HG02970 (cell line): ENCODE data around the gene AGAP1.

Experiments used
- ATAC-seq: cut with Tn5 transposase; IDR thresholded peaks from one replicate; pipeline ENCODE4 v1.9.1; 2021; ENCODE audit warnings: mild to moderate bottlenecking, moderate library complexity, moderate number of reproducible peaks; ENCODE audit not compliant: unreplicated experiment, low FRiP score

The AGAP1 gene

DNA sequence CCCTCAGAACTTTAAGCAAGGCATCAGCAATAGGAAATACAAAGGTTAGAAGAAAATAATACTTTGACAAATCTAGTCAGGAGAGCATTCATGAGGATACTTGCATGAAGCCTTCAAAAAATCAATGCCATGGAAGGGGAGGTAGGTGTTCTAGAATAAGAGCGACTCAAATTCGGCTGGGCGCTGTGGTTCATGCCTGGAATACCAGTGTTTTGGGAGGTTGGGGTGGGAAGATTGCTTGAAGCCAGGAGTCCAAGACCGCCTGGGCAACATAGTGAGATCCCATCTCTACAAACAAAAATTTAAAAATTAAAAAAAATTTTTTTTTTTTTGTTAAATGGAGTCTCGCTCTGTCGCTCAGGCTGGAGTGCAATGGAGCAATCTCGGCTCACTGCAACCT lies 652.6 kb downstream of the AGAP1 start:
- ATAC-seq = no peak

DNA sequence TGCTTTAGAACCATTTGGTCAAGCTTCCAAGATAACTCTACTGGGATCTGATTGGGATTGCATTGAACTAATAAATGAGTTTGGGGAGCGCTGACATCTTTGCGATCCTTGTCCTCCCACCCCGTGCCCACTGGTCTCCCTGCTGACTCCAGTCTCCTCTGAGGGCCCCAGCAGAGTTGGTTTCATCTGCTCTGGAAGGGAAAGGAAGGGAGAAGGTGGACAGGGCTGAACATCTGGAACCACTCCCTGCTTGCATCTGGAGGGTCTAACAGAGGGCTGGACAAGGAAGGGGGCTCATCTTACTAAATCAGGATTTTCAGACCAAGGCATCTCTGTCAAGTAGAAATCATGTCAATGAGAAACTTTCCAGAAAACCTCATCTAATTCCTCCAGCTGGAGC lies 661.6 kb downstream of the AGAP1 start:
- ATAC-seq = no peak

DNA sequence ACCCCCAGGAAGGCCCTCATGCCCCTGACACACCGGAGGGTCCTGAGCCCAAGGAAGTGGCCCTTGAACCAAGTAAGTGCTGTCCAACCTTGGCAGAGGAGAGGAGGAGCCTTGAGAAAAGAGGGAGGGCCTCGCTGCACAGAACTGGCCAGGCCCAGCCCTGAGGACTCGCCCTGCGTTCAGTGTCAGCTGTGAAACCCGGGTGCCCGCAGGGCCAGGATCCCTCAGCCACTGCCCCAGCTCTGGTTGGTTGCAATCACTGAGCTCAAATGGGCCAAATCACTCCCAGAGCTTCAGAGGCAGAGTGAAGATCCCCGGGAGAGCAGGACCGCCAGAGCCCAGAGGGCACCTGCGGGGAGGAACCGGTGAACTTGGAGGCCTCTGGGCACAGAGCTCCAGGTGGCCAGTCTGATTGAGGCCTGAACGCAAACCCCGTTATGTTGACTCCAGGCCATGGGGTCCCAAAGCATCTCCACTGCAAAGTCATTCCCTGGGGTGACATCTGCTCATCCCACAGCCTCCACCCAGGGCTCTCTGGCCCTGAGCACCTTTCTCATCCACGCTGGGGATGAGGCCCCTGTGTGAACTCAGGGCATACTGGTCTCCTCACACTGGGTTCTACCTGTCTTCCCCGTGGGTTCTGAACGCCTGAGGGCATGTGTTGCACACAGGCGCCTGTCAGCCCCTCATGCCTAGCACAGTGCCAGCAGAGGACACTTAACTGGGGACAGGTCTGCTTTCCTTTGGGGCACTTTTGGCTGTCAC lies 662.4 kb downstream of the AGAP1 start:
- no peak for ATAC-seq

DNA sequence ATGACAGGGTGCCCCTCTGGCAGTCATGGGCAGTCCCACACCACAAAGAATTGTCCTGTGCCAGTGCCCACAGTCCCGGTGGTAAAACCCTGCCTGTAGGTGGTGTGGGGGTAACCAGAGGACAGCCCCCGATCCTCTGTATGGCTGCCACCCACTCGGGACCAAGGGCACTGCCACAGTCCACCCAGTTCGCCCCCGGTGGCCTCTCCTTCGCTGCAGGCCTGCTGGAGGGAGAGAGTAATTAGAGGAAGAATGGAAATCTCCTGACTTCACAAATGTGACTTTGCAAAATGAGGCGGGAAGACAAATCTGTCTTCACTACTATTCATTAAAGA lies 663.0 kb downstream of the AGAP1 start:
- ATAC-seq = no peak

DNA sequence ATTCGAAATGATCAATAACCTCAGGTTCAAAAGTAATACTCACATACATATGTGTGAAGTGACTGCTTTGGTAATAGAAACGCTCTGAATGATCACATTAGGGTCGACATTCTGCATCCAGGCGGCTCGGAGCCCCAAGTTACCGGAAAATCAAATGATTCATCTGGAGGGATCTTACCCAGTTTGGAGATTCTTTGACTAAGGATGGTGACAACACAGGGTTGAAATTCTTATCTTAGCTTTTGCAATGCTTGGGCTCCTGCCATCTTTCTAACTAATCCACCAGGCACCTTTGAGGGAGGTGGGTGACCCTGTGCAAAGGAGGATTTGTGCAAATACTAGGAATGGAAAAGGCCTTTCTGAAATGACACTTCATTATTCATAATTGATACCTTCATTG lies 663.5 kb downstream of the AGAP1 start:
- ATAC-seq = no peak

DNA sequence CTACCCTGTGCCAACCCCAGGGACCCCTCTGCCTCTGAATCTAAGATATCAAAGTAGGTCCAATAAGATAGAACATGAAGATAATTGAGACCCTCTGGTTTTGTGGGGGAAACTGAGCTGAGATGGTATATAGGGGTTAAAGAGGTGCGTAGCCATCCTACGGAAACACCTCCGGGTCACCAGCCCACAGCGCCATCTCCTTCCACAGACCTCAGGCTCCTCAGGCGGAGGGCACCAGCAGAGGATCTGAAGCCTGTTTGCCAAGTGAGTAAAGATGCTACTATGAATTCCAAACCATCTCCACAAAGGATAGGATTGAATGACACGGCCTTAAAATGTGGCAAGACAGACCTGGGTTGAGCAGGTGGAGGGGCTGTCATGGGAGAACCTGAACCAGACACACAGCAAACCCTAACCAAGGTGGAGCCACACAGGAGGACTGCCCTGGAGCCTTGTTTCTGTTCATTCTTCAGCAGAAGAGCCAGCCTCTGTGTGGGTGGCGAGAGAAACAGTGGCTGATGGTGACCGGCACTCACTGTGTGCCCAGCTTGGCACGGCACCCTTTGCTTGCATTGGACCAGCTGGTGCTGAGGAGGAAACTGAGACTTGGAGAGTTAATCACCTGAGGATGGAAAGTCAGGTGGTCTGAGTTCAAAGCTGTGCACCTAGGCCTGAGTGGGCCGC lies 664.1 kb downstream of the AGAP1 start:
- ATAC-seq = no peak

DNA sequence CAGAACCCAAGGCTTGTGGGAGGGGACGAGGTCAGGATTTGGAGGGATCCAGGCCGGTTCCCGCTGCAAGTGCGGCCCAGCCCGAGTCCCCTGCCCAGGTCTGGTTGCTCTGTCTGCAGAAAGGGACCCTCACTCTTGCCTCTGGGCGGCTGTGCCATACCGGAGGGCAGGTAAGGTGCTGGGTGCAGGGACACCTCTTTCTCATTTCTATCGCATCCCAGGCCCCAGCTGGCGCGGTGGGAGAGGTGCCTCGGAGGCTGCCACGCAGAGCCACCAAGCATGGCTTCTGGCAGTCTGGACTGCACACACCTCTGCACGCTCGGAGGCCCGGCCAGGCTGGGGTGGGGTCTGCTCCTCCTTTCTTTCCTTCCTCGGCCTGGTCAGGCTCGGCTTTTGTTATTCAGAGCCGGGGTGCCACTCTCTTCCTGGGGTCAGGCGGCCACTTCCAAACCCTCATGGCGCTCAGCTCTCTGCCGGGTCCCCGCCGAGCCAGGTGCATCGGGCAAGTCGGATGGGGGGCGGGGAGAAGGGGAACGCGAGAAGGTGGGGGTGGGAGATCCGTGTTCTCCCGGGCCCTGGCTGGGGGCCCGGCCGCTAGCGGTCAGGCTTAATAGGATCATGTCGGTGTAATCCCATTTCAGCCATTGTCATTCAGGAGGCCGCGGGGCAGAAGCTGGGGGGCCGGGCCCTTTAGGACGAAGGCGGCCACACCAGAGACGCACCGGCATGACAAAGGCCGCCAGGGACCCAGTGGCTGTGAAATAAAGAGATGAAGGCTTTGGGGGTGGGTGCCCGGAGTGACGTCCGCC lies 665.3 kb downstream of the AGAP1 start:
- ATAC-seq = no peak

DNA sequence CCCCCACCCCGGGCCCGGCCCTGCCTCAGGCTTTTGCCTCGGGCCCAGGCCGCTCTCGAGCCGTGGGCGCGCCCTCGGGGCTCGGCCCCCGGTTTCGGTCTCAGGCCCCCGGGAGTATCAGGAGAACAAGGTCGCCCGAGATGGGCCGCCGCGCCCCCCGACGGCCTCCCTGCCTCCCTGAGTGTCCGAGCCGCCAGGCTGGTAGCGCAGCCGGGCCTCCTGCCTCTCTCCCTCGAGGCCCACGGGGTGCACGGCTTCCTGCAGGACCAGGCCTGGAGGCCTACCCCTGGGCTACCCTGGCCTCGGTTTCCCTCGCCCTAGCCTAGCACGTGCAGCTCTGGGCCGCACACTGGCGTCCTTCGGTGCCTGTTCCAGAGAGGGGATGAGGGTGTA lies 665.9 kb downstream of the AGAP1 start:
- ATAC-seq = no peak

DNA sequence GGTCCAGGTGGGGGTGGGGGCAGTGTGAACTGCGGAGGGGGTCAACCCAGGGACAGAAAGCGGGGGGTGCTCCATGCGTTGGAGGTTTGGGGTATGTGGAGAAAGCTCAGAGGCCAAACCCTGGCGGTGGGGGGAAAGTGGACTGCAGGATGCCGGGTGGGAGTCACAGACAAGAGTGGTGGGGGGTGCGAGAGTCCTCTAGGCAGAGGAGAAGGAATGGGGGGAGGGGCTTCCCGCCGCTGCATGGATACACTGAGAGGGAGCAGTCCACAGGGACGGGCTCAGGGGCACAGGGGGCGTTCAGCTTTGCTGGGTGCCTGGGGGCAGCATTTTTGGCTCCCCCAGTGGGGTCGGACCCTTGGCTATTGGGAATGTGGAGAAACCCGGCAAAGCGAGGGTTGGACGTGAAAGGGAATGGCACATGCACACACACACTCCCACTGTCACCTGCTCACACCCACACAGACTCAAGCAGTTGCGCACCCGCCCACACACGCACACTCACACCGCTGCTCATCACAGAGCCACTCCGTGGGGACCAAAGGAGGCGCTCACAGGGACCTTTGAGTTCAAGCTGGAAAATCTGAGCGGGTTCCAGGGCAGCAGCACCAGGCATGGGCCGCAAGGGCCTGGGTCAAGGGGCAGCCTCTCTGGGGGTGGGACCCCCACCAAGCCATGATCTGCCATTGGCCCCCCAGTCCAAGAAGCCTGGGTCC lies 666.7 kb downstream of the AGAP1 start:
- ATAC-seq = no peak

DNA sequence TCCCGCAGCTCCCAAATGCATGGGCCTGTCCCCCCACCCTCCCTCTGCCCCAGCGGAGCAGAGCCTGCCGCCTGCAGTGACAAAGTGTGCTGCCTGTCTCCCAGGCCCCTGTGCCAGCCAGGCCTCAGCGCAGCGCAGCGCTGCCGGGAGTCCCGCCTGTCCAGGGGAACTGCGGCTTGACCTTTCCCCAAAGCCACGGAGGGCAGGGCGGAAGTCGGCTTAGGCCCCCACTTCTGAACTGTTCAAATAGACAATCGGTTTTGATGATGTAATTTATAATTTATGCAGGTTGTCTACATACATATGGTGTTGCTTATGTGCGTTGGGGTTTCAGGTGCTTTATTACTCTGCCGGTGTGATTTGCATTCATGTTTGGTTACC lies 667.2 kb downstream of the AGAP1 start:
- no peak for ATAC-seq

DNA sequence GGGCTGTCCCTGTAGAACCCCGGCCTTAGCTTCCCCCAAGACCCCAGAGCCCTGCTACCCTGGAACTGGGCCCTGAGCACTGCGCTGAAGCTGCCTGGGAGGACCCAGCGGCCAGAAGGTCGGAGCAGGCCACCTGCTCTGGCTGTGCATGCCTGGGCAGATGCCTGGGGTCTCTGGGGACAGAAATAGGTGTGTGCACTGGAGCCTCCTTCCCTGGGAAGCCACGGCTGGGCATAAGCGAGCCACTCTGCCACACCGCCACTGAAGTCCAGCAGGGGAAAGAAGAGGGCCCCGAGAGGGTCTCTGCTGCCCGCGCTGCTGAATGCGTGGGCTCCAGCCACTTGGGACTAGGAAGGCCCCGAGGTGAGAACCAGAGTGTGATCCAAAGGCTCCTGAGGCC lies 667.7 kb downstream of the AGAP1 start:
- ATAC-seq = no peak

DNA sequence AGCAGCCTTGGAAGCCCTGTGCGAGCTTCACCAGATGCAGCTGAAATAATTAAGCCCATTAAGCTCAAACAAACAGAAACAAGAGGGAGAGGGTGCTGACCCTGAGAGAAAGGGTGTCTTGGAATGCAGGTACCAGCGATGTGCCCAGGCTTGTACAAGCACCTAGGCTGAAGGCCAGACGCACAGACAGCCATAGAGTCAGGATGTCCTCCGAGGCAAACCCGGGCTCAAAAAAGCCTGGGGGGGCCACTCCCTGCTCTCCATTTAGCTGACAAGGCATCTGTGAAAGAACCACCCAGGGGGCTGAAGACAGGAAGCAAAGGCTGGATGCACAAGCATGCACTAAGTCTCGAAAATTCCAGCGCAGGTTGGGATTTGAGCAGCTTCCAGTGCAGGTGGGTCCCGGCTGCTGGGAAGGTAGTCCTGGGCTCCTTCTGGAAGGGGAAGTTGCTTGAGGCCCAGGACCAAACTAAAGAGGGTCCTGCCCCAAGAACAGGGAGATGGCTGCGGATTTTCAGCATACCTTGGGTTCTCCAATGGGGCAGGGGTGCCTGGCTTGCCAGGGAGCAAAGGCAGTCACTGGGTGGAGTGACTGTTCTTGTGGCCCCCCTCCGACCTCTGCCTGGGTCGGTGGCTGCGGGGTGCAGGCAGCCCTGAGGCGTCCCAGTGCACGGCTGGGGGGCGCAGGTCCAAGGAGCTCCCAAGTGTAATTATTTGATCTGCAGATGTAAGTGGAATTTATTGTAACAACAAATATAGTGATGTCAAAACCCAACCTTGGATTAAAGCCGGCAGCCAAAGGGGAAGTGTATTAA lies 668.4 kb downstream of the AGAP1 start:
- no peak for ATAC-seq

DNA sequence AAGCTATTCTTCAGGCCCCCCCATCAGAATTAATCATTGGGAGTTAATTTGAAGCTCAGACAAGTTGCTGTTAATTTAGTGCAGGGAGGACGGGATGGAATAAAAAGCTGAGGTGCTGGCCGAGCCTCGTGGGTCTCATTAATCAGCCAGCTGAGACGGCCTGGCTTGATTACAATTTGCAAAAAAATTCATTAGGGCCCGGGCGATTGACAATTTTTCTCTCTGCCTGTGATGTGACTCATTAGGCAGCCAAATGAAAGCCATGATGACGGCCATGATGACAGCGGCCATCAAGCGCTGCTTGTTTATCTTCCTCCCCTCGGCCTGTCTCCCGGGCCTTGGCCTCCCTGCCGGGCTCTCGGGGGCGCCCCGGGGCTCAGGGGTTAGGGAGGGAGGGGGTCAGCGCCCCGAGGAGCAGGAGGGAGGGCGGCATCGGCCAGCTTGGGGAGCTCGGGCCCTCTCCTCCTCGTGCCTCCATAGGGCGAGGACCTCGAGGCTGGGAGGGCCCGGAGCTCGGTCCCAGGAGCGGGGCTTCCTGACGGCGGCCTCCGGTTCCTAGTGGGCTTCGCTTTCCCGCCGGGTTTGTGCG lies 669.1 kb downstream of the AGAP1 start:
- ATAC-seq = no peak

DNA sequence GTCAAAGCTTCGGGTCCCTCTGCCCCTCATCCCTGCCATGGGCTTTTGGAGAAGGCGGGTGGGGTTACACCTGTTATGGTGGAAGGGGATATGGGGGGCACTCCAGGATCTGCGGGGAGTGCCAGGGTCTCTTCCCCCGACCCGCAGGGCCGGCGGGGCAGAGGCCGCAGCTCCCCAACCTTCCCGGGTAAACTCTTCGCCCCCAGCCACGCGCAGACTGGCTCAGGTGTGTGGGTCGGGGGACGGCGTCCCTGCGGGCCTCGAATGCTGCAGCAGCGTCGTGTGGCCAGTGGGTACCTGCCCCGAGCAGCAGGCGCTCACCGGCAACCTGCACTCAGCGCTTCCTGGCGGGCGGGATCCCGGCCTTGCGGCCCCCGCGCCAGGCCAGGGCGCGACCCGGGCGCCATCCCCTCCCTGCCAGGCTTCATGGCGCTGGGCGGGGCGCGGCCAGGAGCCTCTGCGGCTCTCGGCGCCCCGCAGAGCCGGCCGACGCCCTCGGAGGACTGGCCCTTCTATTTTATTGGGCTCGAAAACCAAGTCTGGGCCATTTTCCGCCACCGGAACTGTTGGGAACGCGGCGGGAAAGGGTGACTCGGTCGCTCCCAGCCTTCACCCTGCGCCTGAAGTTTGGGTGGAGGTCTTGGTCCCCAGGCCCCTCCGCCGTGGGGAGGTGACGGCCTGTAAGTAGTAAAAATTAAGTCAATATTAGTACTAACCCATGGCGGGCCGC lies 669.8 kb downstream of the AGAP1 start:
- ATAC-seq = no peak

DNA sequence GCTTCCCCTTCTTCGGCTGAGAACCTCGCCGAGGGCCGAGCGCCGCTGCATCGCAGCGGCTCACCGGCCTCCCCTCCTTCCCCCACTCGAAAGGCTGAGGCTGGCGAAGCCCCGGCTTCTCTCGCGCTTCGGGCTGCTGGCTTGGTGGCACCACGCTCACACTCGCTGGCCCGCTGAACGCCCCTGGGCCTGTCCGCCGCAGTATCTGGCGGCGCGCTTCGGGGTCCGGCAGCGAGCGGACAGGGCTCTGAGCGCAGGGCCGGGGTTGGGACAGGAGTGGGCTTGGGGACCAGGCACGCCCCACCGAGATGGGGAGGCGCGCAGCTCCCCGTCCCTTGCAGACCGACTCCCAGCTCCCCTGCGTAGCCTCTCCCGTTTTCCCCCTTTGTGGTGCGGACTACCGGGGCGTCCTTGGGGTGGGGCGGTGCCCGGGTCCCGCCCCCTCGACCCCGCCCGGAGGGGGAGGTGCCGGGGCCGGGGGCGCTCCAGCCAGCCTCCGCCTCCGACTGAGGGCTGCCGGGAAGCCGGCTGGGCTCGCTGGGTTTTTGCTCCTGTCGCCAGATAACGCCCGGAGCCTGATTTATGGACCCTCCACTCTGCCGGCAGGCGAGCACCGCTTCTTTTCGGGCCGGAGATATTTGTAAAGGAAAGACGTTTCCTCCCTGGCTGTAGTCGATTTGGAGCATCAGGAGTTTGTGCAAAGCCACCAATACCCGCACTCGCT lies 670.5 kb downstream of the AGAP1 start:
- no peak for ATAC-seq

DNA sequence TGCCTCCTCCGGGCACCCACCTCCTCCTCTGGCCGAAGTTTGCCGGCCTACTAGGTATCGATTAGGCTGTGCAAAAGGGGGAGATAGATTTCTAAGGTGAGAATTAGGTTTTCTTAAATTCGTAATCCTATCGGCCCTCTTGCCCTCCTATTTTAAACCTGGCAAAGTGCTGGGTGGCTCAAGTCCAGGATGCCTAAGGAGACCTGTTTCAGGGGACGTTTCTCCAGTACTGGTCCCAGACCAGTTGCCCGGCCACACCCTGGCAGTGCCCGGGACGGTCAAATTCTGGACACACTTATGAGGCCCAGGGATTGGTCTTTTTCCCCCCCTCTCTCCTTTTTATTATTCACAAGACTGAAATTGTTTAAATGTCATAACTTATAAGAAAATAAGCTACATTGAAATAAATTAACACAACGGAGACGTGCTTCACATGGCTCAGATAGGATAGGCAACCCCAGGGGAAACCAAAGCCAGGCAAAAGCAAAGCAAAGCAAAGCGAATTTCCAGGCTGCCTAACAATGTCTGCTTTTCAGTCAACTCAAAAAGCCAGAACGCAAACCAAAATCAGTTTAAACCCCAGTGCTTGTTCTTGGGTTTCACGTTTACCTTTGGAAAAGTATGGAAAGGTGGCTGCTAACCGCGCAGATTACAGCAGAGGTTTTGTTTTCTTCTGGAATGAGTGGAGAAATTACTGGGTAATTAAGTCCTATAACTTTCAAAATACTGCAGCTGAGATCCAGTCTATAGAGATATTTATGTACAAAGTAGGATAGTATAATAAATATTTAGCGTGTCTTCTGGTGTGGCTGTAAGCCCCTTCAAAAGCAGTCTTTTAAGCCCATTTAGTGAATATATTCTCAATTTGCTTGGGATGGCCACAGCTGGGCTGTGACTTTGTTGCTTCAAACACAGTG lies 671.3 kb downstream of the AGAP1 start:
- no peak for ATAC-seq
